ENCODE data around the gene KRTAP5-2. TPM values are rescaled to one million over a fixed set of nuclear protein-coding genes. Genes with fewer than 3 reads are reported as not detected.

KRTAP5-2 gene
- total RNA-seq, 2 donors from 2014 or later: not detected

GRCh38 chr11:1632053-1632714 is 34.1 kb upstream of the KRTAP5-2 start:
- no peaks in the 10 kb centered on the region for H3K27me3 ChIP-seq
- TF ChIP-seq CTCF (IDR thresholded peaks at IDR 0.05) (no peak), POLR2A (IDR thresholded peaks at IDR 0.05) (peak in 2 of 3 donors; percentile 26 to 49)
- no peaks in the 10 kb centered on the region for H3K9me3 ChIP-seq
- ATAC-seq (peak; percentile 85), DNase-seq (peak; percentile 66 to 84 (median 80))
- WGBS, 2 donors: 31 to 39% methylated on average over 5 to 11 of the region's 11 CpGs
- intact Hi-C loops (cut with DNase I): no loop called here
- H3K4me1 ChIP-seq: peaks cover 15% of the 10 kb centered on the region
- peak overlapping the region in 1 of 4 donors; percentile 55 for H3K27ac ChIP-seq
- no peaks in the 10 kb centered on the region for H3K36me3 ChIP-seq (replicated peaks in 1 of 2; ENCODE audit: insufficient read depth in 1 of 2, low read depth in 2 of 2)
- no peak overlapping the region for H3K4me3 ChIP-seq

- Histone ChIP-seq H3K4me3 (no peak overlapping the region), H3K9me3 (no peaks in the 10 kb centered on the region), H3K27me3 (no peaks in the 10 kb centered on the region), H3K27ac (no peak overlapping the region), H3K4me1 (peaks cover 15% of the 10 kb centered on the region), H3K36me3 (replicated peaks in 1 of 2; ENCODE audit: insufficient read depth in 1 of 2, low read depth in 2 of 2) (no peaks in the 10 kb centered on the region)
- WGBS, 2 donors: 77 to 86% methylated on average over 12 to 13 of the region's 13 CpGs
- no peak for TF ChIP-seq CTCF (IDR thresholded peaks at IDR 0.05)
- no peak for TF ChIP-seq POLR2A (IDR thresholded peaks at IDR 0.05)
- ATAC-seq (no peak), DNase-seq (no peak)
- intact Hi-C loops (cut with DNase I): no loop called here
Observed at GRCh38 chr11:1631066-1631568, 33.0 kb upstream of the KRTAP5-2 start.

GRCh38 chr11:1630271-1630670 is 32.2 kb upstream of the KRTAP5-2 start:
- H3K27me3 ChIP-seq: no peaks in the 10 kb centered on the region
- DNase-seq: no peak
- H3K27ac ChIP-seq: no peak overlapping the region
- no peaks in the 10 kb centered on the region for H3K36me3 ChIP-seq (replicated peaks in 1 of 2; ENCODE audit: insufficient read depth in 1 of 2, low read depth in 2 of 2)
- intact Hi-C loops (cut with DNase I): no loop called here
- H3K4me1 ChIP-seq: peaks cover 15% of the 10 kb centered on the region
- H3K9me3 ChIP-seq: no peaks in the 10 kb centered on the region
- no peak for ATAC-seq
- TF ChIP-seq CTCF (IDR thresholded peaks at IDR 0.05) (no peak), POLR2A (IDR thresholded peaks at IDR 0.05) (no peak)
- H3K4me3 ChIP-seq: no peak overlapping the region
- WGBS, 2 donors: 84 to 100% methylated on average over 1 to 2 of the region's 2 CpGs

- WGBS, 2 donors: 67 to 73% methylated on average over 9 to 16 of the region's 26 CpGs
Observed at GRCh38 chr11:1629326-1630185, 31.5 kb upstream of the KRTAP5-2 start, which contains the start of gene KRTAP5-5. Gene KRTAP5-5, plus strand, starts transcription at chr11:1629775. Its CDS starts 66 bp downstream, at chr11:1629841.

More at GRCh38 chr11:1629326-1630185, 31.5 kb upstream of the KRTAP5-2 start, which contains the start of gene KRTAP5-5:
- Histone ChIP-seq H3K9me3 (no peaks in the 10 kb centered on the region), H3K27ac (no peak within 1 kb of the TSS), H3K4me3 (no peak within 1 kb of the TSS), H3K36me3 (replicated peaks in 1 of 2; ENCODE audit: insufficient read depth in 1 of 2, low read depth in 2 of 2) (no peaks in the 10 kb centered on the region), H3K27me3 (no peaks in the 10 kb centered on the region), H3K4me1 (peaks cover 15% of the 10 kb centered on the region)
- TF ChIP-seq POLR2A (IDR thresholded peaks at IDR 0.05) (no peak), CTCF (IDR thresholded peaks at IDR 0.05) (no peak)
- DNase-seq (no peak), ATAC-seq (no peak)
- intact Hi-C loops (cut with DNase I): no loop called here
